WTC11 (cell line): Measurements from ENCODE around the gene PTPRS. TPM values are rescaled to one million over a fixed set of nuclear protein-coding genes. Genes with fewer than 3 reads are reported as not detected.
A peak's percentile ranks its signal among the peaks of the same experiment; 100 is the strongest.

Source experiments
- ATAC-seq: fragments of 200-7000 bp; cut with Tn5 transposase; 2 replicates; pipeline ENCODE4 v1.10.0; 2021; ENCODE audit warnings: mild to moderate bottlenecking, moderate library complexity
- CTCF ChIA-PET: fragments of 300-600 bp; sonication (Branson Sonifier 250); formaldehyde crosslinking; loops from one replicate; lab custom pipeline; 2021; ENCODE audit warnings: antibody characterized with exemption; lab: Charles Lee
- POLR2A ChIA-PET: fragments of 350-600 bp; sonication (Branson Sonifier 250); formaldehyde crosslinking; loops from one replicate; lab custom pipeline; 2021; ENCODE audit warnings: antibody characterized with exemption; lab: Charles Lee
- DNase-seq: peaks from one replicate; pipeline ENCODE4 v3.0.0; 2021; ENCODE audit warnings: low spot score
- H3K27ac Mint-ChIP-seq: 2 replicates; pipeline ENCODE4 v1.8.0; 2021; ENCODE audit warnings: mixed read lengths
- H3K27me3 Mint-ChIP-seq: 2 replicates; pipeline ENCODE4 v1.8.0; 2021; ENCODE audit warnings: low read depth, mild to moderate bottlenecking, moderate library complexity, mixed read lengths
- H3K36me3 Mint-ChIP-seq: 2 replicates; pipeline ENCODE4 v1.8.0; 2021; ENCODE audit warnings: mixed read lengths
- H3K4me1 Mint-ChIP-seq: 2 replicates; pipeline ENCODE4 v1.8.0; 2022; ENCODE audit warnings: mixed read lengths
- H3K4me3 Mint-ChIP-seq: 2 replicates; pipeline ENCODE4 v1.8.0; 2021; ENCODE audit warnings: mild to moderate bottlenecking, moderate library complexity, mixed read lengths
- H3K9me3 Mint-ChIP-seq: 2 replicates; pipeline ENCODE4 v1.8.0; 2021; ENCODE audit warnings: mixed read lengths
- AR ChIP-seq: fragments of 250-450 bp; sonication (Bioruptor Pico); IDR thresholded peaks from 2 replicates; pipeline ENCODE4 v1.9.0; 2021; ENCODE audit warnings: mild to moderate bottlenecking
- CREM ChIP-seq: sonication (generic); formaldehyde crosslinking; IDR thresholded peaks from 2 replicates; pipeline ENCODE4 v1.8.1; 2022; ENCODE audit warnings: mild to moderate bottlenecking, missing genetic modification reagents, moderate library complexity
- CTCF ChIP-seq: fragments of 200-600 bp; IDR thresholded peaks from 2 replicates; pipeline ENCODE4 v1.8.0; 2022; ENCODE audit warnings: antibody characterized with exemption
- EMX1 ChIP-seq: fragments of 250-450 bp; sonication (Bioruptor Pico); IDR thresholded peaks from 2 replicates; pipeline ENCODE4 v1.8.0; 2021; ENCODE audit warnings: mild to moderate bottlenecking
- FOXP1 ChIP-seq: sonication (generic); formaldehyde crosslinking; IDR thresholded peaks from 2 replicates; pipeline ENCODE4 v1.8.0; 2022; ENCODE audit warnings: missing genetic modification reagents, mild to moderate bottlenecking, moderate library complexity, borderline replicate concordance
- GTF2I ChIP-seq: fragments of 250-450 bp; sonication (Bioruptor Pico); conservative IDR thresholded peaks from 2 replicates; pipeline ENCODE4 v1.4.0; 2021; ENCODE audit warnings: mild to moderate bottlenecking
- MLX ChIP-seq: sonication (generic); formaldehyde crosslinking; IDR thresholded peaks from 2 replicates; pipeline ENCODE4 v1.8.1; 2023; ENCODE audit warnings: mild to moderate bottlenecking, missing genetic modification reagents, moderate library complexity
- NFATC4 ChIP-seq: fragments of 250-450 bp; sonication (Bioruptor Pico); IDR thresholded peaks from 2 replicates; pipeline ENCODE4 v1.9.0; 2021; ENCODE audit warnings: mild to moderate bottlenecking
- ZBTB43 ChIP-seq: sonication (generic); formaldehyde crosslinking; IDR thresholded peaks from 2 replicates; pipeline ENCODE4 v1.8.1; 2023; ENCODE audit warnings: mild to moderate bottlenecking, missing genetic modification reagents
- ZNF416 ChIP-seq: fragments of 250-450 bp; sonication (Bioruptor Pico); IDR thresholded peaks from 2 replicates; pipeline ENCODE4 v1.9.0; 2021; ENCODE audit warnings: mild to moderate bottlenecking, inconsistent platforms
- ZNF423 ChIP-seq: fragments of 250-450 bp; sonication (Bioruptor Pico); IDR thresholded peaks from 2 replicates; pipeline ENCODE4 v2.1.2; 2022; ENCODE audit warnings: mild to moderate bottlenecking, moderate library complexity
- ZNF532 ChIP-seq: fragments of 250-450 bp; sonication (Bioruptor Pico); IDR thresholded peaks from 2 replicates; pipeline ENCODE4 v1.9.0; 2021; ENCODE audit warnings: mild to moderate bottlenecking, borderline replicate concordance
- ZNF671 ChIP-seq: fragments of 250-450 bp; sonication (Bioruptor Pico); IDR thresholded peaks from 2 replicates; pipeline ENCODE4 v1.8.0; 2021; ENCODE audit warnings: mild to moderate bottlenecking
- total RNA-seq: library from RNA; stranded (reverse); gene quantifications from 3 replicates; pipeline ENCODE4 v1.2.3, GENCODE V29; 2021

PTPRS gene
- total RNA-seq, 1 experiment from 2014 or later, result 201 TPM

GRCh38 chr19:5354403-5354802 is 13.8 kb upstream of the PTPRS start:
- Mint-ChIP-seq H3K4me1 (peaks cover 16% of the 10 kb centered on the region), H3K9me3 (no peaks in the 10 kb centered on the region), H3K4me3 (no peak overlapping the region), H3K27me3 (peaks cover 34% of the 10 kb centered on the region), H3K27ac (no peak overlapping the region)
- POLR2A ChIA-PET, result no interaction called here
- DNase-seq, result peak; percentile 69
- CTCF ChIA-PET, result no interaction called here
- ATAC-seq, result peak; percentile 66
- peak; percentile 13; the same call in 1 of the 2 replicates for TF ChIP-seq CTCF
- TF ChIP-seq MLX (CRISPR knock-in tag), result no peak
- TF ChIP-seq GTF2I (CRISPR knock-in tag), result peak; percentile 99
- TF ChIP-seq ZNF416 (CRISPR knock-in tag), result no peak
- TF ChIP-seq CREM (CRISPR knock-in tag), result no peak
- 0 out of 2 replicates have a peak, but pooled peaks have one; percentile 24 for TF ChIP-seq FOXP1 (CRISPR knock-in tag)
- TF ChIP-seq, all 79 proteins: peak for 3
- H3K36me3 Mint-ChIP-seq, result no peaks in the 10 kb centered on the region

- Mint-ChIP-seq H3K4me1 (peaks cover 8% of the 10 kb centered on the region), H3K4me3 (0 out of 2 replicates have a peak overlapping the region, but pooled peaks have one; percentile 3)
- no peak for DNase-seq
- TF ChIP-seq EMX1 (CRISPR knock-in tag) (peak; percentile 69; the same call in 1 of the 2 replicates), ZNF671 (CRISPR knock-in tag) (0 out of 2 replicates have a peak, but pooled peaks have one; percentile 29), ZNF423 (CRISPR knock-in tag) (no peak), NFATC4 (peak; percentile 91), ZNF532 (CRISPR knock-in tag) (peak; percentile 90), AR (CRISPR knock-in tag) (0 out of 2 replicates have a peak, but pooled peaks have one; percentile 71), ZBTB43 (CRISPR knock-in tag) (no peak)
- TF ChIP-seq, all 79 proteins: peak for 5
- peak; percentile 51 for ATAC-seq
- peaks cover 4% of the 10 kb centered on the region for H3K9me3 Mint-ChIP-seq
- peaks cover 27% of the 10 kb centered on the region for H3K27me3 Mint-ChIP-seq
- 0 out of 2 replicates have a peak, but pooled peaks cover 3% of the 10 kb centered on the region for H3K36me3 Mint-ChIP-seq
- H3K27ac Mint-ChIP-seq, result peak overlapping the region; percentile 96
- ChIA-PET CTCF (no interaction called here), POLR2A (no interaction called here)
These were observed 11.7 kb upstream of the PTPRS start for GRCh38 chr19:5352229-5352763.
